Pulmonary artery endothelial cell (primary cell): ENCODE measurements around the gene AQP6. TPM values are rescaled to one million over a fixed set of nuclear protein-coding genes. Genes with fewer than 3 reads are reported as not detected.

Source experiments
- DNase-seq: peaks from one replicate; pipeline ENCODE4 v3.0.0-alpha.2; 2011; ENCODE audit warnings: low read depth, low spot score
- total RNA-seq: library from RNA; depleted of rRNA; stranded (reverse); fragments of >200 nt; gene quantifications from 2 replicates; pipeline ENCODE4 v1.2.3, GENCODE V29; 2014

AQP6 gene
- total RNA-seq, 1 donor from 2014 or later: not detected

DNA sequence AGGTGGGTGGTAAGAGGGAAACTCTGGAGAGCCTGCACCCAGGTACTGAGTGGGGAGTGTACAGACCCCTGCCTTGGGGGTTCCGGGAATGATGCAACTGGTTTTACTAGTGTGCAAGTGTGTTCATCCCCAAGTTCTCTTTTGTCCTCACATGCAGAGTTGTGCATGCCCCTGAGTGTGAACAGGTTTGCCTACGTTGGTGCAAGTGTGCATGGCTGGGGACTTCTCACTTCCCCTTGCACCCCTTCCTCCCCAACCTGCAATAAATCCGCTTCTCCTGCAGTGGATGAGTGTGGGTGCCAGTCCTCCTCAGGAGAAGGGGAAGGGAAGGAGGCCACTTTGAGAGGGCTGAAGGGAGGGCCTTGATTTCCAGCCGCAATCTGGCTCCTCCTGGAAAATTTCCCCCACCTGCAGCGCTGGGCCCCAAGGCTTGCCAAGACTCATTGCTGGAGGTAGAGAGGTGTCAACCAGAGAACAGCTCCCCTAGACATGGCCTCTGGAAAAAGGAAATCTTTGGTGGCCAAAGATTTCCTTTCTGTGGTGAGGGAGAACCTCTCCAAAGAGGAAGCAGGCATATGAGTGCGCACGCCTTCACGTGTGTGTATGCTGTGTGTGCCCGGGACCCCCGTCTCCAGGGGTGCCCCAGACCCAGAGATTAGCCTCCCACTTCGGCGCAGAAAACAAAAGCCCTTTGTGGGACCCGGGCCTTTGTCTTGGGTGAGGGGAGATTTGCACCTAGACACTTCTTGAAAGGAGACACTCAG lies 16.7 kb upstream of the AQP6 start:
- DNase-seq: no peak

DNA sequence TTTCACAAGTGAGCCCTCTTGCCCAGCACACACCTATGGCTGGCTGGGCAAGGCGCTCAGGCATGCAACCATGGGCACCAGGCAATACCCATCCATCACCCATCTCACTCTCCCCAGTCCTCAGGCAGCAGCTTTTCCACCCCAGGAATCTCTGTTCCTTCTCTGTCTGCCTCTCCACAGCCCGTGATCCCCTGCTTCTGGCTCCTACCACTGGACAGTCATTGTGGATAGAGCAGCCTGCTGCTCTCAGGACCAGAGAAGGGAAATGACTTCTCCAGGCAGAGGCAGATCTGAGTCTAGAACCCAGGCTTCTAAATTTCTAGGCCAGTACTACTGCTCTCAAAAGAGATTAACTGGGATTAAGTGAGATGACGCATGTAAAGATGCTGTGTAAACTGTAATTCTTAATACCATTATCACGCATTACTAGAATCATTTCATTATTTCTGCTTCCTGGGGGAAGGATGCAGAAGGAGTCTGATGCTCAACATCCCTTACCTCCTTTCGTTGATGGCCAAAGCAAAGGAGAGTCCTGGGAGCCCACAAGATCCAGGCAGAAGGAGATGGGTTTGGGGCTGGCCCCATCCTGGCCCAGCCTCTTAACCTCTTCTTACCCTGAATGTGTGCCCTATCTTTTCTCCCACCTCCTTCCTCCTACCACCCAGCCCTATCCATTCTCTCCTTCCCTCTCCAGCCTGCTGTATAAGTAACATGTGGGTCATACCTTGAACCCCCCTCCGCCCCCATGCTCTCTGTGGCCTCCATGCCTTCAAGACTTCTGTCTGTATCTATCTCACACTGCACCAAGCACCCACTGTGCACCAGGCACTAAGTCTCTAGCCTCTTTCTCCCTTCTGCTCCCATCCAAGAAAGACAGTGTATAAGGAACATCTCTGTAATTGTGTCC lies 15.8 kb upstream of the AQP6 start:
- DNase-seq: no peak

DNA sequence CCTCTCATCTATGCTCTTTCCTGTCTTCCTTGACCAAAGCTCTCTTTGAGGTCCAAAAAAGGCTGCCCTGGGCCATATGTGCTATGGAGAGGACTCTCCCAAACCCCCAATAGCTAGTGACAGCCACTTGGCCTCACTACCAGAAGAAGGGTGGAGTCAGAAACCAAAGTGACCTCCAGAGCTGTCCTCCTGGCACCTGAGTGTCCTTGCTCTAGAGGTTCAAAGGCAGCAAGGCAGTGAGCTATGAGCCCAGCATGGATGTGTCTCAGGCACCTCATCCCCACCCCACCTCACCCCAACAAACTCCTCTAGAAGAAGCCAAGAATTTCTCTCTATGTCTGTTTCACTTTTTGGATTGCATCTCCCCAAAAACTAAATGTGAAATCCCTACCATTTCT lies 15.2 kb upstream of the AQP6 start:
- no peak for DNase-seq

DNA sequence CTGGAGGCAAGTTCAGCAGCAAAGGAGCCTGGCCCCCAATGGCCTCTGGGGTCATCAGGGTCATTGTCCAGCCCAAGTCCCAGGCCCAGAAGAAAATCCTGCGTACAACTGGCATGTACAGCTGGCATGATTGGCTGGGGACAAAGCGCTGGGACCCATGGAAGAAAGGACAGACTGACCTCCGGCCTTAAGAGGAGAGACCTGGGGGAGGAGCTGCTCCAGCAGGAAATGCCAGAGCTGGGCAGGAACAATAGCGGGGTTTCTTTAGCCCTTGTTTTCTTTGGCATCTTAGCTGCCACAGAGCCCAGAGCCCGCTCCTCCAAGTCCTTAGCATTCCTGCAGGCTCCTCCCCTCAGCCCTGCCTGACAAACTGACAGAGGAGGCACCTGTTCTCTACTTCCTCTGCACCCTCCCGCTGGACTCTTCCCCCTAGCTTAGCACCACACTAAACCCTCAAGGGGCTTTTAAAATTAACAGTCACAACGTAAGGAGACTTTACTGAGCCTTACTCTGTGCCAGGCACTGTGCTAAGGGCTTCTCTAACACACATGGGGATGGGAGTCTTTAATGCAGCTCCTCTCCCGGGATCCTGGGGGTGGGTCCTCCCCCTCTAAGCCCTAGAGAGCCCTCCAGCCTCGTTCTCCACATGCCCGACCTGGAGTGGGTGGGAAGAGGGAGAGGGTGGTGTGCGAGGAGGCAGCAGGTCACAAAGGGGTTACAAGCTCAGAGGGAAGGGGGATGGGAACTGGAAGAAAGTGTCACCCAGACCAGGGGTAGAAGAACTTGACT lies 12.9 kb upstream of the AQP6 start:
- peak; percentile 73 for DNase-seq

DNA sequence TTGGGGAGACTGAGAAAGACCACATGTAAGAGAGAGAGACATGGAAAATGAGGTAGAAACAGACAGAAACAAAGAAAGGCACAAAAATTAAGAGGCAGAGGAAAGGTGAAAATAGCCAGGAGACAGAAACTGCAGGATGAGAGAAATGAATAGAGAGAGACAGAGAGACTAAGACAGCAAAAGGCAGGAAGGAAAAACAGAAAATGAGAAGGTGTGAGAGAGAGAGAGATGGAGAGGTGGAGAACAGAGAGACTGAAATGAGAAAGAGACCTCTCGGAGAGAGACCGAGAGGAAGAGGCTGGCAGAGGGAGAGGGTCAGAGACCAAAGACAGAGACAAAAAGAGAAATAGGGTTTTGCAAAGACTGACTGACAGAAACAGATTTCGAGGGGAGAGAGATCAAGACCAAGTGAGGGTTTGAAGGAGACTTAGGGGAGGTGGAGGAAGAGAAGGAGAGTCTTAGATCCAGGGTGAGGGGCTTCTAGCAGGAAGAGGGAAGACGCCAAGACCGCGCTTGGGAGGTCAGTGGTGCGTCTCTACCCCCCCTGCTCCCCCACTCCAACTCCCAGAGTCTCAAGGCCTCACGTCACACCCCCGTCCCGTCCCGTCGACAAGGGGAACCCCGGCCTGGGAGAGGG lies 12.2 kb upstream of the AQP6 start:
- DNase-seq: no peak

DNA sequence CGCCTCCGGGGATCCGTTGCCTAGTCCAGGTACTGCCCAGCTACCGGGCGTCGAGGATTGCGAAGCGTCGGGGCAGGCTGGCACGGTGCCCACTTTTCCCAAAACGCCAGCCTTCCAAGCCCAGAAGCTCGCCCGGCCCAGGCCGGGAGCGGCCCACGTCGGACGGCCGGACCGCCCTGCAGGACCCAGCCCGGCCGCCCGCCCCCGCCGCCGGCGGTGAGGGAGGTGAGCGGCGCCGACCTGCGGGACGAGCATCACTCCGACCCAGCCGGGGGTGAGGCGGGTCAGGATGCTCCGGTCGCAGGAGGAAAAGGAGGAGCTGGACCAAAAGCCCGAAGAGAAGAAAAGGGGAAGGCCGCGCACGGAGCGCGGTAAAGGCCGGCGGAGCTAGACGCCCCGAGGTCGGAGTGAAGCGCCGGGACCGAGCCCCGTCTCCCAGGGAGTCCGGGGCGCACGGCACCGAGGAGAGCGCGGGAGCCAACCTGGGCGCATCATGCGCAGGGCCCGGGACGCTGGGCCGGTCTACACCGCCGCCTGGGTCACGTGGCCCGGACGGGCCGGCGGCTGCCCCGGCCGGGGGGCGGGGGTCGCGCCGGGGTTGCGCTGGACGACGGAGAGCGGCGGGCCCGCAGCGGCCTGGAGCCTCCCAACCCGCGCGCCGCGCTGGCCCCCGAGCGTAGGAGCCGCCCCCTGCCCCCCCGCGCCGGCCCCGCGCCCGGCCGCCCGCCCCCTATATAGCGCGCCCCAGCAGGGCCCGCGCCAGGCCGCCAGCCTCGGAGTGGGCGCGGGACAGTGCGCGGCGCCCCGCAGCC lies 11.4 kb upstream of the AQP6 start, which contains the start of gene AQP5:
TSS of gene AQP5 (plus strand) at position 762 of the 812 bp plus-strand sequence. CDS start 146 bp downstream, outside the sequence.
- no peak for DNase-seq

DNA sequence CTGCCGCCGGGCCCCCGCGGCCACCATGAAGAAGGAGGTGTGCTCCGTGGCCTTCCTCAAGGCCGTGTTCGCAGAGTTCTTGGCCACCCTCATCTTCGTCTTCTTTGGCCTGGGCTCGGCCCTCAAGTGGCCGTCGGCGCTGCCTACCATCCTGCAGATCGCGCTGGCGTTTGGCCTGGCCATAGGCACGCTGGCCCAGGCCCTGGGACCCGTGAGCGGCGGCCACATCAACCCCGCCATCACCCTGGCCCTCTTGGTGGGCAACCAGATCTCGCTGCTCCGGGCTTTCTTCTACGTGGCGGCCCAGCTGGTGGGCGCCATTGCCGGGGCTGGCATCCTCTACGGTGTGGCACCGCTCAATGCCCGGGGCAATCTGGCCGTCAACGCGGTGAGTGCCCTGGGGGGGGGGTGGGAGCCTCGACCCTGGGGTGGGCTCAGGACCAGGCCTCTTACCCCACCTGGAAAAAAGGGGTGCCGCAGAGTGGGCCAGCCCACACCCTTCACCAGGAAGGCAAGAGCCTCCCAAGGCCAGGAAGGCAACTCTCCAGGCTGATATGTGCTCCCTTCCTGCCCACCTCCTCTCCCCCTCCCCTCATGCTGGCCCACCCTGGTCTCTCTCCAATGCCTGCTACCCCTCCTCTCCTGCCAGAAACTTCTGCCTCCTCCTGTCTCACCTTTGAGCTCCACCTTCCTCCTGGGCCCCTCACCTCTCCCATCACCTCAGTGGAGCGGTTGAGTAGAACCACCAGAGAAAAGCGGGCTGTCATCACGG lies 10.6 kb upstream of the AQP6 start:
- no peak for DNase-seq

DNA sequence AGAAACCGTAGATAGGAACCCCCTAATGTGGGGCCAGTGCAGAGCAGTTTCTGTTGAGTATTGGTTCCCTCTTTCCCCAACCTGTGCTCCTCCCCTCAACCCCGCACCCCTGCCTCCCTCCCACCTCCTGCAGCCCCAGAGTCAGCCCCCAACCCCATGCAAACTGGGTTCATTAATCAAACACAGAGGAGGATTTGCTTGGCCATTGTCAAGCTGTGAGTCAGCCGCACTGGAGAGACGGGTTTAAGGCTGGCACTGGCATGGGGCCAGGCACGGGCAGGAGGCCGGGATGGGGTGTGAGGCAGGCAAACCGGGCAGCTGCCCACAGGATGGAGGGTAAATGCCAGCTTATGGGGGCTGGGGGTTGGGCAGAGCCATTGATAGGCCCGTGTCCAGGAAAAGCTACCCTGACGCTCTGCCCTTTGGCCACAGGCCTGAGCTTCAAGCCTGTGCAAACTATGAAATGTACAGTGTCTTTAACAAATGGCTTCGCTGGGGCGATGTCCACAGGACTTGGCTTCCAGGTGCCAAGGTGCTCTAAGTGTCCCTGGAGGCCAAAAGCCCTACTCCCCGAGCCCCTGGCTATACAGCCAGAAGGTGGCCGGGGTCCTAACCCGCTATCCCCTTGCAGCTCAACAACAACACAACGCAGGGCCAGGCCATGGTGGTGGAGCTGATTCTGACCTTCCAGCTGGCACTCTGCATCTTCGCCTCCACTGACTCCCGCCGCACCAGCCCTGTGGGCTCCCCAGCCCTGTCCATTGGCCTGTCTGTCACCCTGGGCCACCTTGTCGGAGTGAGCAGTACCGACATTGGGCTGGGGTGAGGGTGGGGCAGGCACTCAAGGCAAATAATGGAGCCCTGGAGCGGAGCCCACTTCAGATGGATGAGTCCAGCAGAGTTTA lies 9.6 kb upstream of the AQP6 start:
- DNase-seq: no peak

DNA sequence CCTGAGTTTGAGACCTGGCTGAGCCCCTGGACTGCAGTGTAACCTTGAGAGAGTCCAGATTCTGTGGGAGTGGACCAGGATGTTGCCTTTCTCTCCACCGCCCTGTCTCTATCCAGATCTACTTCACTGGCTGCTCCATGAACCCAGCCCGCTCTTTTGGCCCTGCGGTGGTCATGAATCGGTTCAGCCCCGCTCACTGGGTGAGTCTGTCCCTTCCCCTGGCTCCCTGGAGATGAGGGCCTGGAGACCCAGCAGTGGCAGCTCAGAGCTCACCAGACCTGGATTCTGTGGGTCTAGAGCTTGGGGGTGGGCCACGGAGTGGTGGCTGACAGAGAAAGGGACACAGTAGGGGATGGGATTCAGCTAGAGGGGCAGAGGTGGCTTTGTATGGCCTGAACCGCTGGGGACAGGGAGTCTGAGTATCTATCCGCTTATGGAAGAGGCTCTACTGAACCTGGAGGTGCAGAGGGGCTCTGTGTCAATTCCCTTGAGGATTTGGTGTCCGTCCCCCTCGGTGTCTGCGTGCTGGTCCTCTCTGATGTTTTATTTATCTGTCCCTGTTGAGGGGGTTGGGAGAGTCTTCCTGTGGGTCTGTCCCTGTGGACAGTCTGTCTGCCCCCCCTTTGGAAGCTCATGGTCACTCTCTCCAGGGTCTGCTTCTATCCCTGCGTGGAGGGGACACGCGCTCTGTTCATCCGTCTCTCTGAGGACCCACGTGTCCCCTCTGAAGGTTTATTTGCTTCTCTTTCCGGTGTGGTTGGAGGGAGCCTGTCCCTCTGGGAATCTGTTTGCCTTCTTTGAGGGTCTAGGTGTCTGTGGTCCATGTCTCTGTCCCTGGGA lies 8.6 kb upstream of the AQP6 start:
- DNase-seq: no peak

DNA sequence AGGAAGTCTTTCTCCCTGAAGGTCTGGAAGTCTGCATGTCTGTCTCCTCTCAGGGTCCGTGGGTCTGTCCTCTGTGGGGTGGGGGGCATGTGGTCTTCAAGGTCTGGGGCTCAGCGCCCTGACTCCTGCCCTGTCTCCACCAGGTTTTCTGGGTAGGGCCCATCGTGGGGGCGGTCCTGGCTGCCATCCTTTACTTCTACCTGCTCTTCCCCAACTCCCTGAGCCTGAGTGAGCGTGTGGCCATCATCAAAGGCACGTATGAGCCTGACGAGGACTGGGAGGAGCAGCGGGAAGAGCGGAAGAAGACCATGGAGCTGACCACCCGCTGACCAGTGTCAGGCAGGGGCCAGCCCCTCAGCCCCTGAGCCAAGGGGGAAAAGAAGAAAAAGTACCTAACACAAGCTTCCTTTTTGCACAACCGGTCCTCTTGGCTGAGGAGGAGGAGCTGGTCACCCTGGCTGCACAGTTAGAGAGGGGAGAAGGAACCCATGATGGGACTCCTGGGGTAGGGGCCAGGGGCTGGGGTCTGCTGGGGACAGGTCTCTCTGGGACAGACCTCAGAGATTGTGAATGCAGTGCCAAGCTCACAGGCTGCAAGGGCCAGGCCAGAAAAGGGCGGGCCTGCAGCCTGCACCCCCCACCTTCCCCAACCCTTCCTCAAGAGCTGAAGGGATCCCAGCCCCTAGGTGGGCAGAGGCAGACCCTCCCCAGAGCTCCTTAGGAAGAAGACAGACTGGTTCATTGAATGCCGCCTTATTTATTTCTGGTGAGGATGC lies 7.7 kb upstream of the AQP6 start:
- DNase-seq: no peak

DNA sequence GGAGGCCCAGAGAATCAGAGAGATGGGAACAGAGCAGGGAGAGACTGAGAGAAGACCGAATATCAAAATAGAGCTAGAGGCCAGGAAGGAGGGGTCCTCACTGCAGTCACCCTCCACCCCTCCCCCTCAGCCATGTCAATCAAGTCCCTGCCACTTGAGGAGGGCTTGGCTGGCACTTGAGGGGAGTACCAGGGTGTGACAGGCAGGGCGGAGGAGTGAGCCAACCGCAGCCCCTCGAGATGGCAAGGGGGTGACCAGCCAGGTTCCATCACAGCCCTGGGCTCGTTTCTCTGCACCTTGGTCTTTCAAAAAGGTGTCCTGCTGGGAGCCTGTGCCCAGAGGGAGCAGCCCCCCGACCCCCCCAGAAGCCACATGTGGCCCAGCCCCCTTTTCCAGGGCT lies 6.9 kb upstream of the AQP6 start:
- no peak for DNase-seq

DNA sequence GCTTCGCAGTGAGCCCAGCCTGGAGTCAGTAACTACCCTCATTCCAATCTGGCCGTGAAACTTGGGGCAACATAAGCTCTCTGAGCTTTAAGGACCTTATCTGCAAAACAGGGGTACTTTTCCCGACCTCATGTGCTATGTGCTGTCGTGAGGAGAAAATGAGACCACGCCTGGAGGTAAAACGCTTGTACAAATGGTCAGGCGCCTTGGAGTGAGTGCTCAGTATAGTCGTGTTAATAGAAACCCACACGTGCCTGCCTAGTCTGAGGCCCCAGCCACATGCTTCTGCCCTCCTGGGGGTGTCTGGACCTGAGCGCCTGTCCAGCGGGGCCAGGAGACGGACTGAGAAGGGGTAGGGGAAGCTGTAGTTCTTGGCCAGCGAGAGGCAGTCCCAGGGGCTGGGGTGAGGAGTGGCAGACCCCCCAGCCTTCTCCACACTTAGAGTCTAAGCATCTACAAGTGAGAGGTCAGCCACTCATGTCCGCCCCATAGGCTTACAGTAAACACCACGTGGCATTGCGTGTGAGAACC lies 6.2 kb upstream of the AQP6 start:
- no peak for DNase-seq

DNA sequence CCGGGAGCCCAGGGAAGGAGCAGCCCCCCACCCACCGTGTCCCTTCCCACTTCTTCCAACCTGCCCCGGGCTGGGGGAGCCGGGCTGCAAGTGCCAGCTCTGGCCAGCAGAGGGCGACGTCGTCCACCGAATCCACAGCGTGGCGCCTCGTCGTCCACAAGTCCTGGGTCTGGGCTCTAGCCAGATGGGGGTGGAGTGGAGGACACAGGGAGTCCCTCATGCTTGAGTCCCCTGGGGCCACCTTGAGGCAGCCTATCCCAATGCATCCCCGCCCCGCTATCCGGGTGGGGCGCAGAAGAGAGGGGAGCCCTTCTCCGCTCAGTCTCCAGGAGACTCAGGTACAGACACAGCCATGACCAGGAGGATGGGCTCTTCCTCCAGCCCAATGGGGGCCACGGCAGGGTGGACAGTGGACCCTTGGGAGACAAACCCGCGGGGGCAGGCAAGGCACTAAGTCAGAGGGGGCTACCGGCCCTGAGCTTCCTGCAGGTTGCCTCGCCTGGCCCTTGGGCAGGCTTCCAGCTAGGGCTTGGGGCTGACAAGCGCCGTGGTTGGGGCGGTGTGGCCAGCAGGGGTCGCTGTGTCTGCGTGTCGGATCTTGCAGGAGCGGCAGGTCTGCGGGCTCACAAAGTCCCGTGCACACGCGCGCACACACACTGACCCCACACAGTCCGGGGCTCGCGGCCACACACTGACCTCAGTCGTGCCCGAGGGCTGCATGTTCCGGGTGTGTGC lies 5.5 kb upstream of the AQP6 start:
- peak; percentile 49 for DNase-seq

DNA sequence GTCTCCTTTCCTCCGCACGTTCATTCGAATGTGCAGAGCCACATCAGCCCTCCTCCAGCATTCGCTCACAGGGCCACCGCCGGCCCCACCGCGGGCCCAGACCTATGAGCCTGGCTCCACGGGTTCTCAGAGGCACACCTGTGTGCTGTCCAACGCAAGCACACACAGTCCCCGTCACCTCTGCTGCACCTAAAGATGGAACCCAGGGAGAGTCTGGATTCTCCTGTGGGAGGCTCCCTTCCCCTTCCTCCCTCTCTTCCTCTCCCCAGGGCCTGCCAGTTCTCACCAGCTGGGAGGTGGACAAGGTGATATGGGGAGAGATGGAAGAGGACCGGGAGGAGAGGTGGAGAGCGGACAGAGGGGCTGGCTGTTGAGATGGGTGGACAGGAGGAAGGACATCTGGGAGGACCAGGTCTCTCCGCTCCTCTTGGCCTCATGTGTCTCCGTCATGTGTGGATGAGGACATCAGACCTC lies 4.9 kb upstream of the AQP6 start:
- DNase-seq: no peak

DNA sequence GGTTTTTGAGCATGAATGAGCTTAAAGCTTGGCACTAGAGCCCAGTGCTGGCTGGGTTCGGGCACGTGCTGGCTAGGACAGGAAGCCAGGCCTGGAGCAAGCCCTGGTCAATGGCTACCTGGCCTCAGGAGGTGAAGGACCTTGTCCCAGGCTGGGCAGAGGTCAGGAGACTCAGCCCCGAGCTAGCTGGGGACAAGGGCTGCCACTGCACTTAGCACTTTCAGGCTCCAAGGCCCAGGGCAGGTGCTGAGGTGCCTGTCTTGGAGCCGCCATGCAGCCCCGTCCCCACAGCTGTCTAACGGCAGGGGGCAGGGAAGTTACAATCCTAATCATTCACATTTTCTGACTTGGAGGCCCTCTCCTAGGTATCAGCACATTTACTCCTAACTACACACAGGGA lies 4.3 kb upstream of the AQP6 start:
- no peak for DNase-seq

DNA sequence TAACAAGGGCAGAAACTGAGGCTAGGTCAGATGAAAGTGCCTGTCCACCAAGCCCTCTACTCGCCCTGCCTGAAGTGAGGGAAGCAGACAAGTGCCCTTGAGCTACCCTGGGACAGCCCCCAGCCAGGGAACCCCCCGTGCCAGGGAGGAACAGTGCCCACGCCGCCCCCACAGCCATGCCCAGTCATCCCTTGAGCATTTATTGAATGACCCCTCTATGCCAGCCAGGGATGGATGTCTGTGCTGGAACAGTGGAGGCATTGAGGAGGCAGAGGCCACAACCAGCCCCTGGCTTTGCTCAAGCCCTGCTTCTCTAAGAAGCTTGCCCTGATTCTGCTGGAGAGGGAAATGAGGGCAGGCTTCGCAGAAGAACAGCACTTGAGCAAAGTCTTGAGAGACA lies 3.7 kb upstream of the AQP6 start:
- no peak for DNase-seq
